Spleen (tissue), 7 donors: ENCODE results near the gene ACTG1.

Source experiments
- CTCF ChIP-seq, 11 experiments: fragments of 200-600 bp in 7 of 11; fragments of 450-650 bp in 4 of 11; sonication (generic) in 4 of 11; IDR thresholded peaks in 8 of 11; conservative IDR thresholded peaks in 3 of 11; 1 replicate in 7 of 11; 2 replicates in 4 of 11; pipeline versions ENCODE4 v1.4.0 to v1.8.0; 2016 to 2021; ENCODE audit warnings: antibody characterized with exemption in 11 of 11, inconsistent platforms in 4 of 11, mild to moderate bottlenecking in 1 of 11
- POLR2AphosphoS5 ChIP-seq, 3 donors: sonication (generic); formaldehyde crosslinking; IDR thresholded peaks; one replicate each; pipeline ENCODE4 v1.5.1; 2017; ENCODE audit warnings: antibody characterized with exemption in 3 of 3
- donor health status: DM: no; HTN: no; CAD: no; lungs with moderate emphysema.
- donor health status: DM: no; HTN: no; CAD: no.
- donor health status: DM: no; HTN: no; CAD: no.

GRCh38 chr17:81526662-81527571, 14.3 kb upstream of the ACTG1 start:
- no peak for TF ChIP-seq CTCF (IDR thresholded peaks at IDR 0.05 in 8 of 11, conservative IDR thresholded peaks at IDR 0.05 in 3 of 11)
- TF ChIP-seq POLR2AphosphoS5 (IDR thresholded peaks at IDR 0.05): no peak
